GM21367 (cell line): ENCODE data around the gene CLDN15.
A peak's percentile ranks its signal among the peaks of the same experiment; 100 is the strongest.
"Not testable (repeated sequence)": the region's sequence is repeated elsewhere in the genome, so short reads cannot be mapped to it uniquely, and the experiment has no call there.

ENCODE experiments used
- ATAC-seq: cut with Tn5 transposase; IDR thresholded peaks from one replicate; pipeline ENCODE4 v1.9.1; 2021; ENCODE audit not compliant: unreplicated experiment

CLDN15 gene

DNA sequence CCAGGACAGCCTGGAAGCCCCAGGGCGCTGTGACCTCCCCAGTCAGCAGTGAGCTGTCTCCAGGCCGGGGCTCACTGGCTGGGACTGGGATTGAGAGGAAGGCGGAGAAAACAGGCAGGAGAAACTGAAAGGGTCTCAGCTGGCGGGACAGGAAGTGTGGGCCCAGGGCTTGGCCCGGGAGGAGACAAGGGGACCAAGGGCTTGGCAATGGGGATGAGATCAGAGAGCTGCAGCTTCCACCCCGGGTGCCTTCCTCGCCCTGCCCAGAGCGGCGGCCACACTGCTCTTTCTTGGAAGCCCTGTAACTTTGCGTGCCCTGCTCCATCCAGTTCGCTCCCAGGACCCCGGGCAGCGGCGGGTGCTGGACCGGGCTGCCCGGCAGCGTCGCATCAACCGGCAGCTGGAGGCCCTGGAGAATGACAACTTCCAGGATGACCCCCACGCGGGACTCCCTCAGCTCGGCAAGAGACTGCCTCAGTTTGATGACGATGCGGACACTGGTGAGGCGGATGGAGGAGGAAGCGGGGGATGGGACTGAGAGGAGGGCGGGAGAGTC is 15.2 kb downstream of the CLDN15 start:
- no peak for ATAC-seq

DNA sequence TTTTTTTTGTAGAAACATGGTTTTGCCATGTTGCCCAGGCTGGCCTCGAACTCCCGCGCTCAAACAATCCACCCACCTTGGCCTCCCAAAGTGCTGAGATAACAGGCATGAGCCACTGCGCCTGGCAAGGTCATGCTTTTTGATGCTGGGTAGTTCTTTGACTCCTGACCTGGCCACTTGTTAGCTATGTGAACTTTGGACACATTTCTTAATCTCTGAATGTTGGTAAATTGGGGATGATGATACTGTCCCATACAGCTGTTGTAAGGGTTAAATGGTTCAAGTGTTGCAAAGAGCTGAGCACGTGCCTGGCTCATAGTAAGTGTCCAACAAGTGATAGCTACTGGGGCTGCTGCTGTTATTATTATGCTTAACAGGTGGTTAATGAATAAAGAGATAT is 17.3 kb downstream of the CLDN15 start:
- no peak for ATAC-seq

DNA sequence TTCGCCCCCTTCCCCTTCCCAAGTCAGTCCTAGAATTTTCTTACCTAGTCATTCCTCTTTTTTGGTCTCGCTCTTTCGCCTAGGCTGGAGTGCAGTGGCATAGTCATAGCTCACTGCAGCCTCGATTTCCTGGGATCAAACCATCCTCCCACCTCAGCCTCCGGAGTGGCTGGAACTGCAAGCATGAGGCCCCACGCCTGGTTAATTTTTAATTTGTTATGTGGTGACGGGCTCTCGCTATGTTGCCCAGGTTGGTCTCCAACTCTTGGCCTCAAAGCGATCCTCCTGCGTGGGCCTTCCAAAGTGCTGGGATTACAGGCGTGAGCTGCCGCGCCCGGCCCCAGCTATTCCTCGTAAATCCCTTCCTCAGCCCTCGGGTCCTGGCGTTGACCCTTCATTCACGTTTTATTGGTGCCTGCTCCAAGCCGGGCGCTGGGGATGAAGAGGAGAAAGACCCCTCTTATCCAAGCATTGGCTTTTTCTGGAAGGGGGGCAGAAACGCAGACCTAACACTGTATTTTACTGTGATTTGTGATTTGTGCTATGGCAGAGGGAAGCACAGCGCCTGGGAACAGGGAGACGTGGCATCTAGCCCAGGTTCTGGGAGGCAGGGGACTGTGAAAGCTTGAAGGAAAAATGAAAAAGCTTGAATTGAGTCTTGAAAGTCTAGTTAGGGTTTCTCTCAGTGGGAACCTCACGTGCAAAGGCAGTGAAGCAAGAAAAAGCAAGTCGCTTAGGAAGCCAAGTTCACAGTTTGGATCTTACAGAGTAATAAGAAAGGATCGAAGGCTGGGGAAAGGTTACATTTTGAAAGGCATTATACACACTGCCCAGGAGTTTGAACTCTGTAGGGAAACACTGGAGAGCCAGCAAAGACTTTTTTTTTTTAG is 19.1 kb downstream of the CLDN15 start:
- ATAC-seq = no peak

DNA sequence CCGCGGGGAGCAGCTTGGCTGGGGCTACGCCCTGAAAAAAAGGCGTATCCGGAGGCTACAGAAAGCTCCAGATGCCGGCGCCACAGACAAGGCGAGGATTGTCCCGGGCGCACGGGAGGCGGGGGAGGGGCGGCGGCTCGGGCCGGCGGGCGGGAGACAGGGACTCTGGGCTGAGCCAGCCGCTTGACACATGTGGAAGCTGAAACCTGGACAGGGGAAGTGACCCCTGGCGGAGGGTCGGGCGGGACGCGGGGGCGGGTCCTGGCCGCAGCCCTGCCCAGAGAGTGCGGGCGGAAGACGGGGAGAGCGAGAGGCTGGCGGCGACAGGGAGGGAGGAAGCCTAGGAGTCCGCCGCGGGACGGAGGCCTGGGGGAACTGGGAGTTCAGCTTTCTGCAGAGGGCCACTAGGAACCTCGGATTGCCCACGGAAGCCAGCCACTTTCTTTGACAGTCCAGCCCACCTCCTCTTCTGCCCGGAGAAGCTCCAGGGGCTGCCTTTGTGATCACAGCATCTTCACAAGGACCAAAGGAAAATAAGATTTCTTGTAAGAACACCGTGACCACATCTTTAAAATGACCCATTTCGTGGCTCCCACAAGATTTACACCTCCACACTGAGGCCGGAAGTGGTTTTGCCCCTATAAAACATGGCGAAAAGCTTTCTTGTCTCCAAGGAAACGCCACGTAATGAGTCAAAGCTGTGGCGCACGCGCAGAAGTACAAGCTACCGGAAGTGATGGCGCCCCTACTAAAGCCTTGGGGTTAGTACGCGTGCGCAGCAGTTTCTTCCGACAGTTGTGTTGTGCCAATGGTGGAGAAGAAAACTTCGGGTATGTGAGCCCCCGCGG is 20.0 kb downstream of the CLDN15 start, which contains the start of the genes PLOD3 and ZNHIT1:
PLOD3 (minus strand) TSS at position 194 of the 848 bp plus-strand sequence. CDS start 307 bp downstream, outside the sequence.
ZNHIT1 (plus strand) TSS at position 778 of the 848 bp plus-strand sequence; CDS start at position 809, 31 bp downstream.
- peak; percentile 59 for ATAC-seq

DNA sequence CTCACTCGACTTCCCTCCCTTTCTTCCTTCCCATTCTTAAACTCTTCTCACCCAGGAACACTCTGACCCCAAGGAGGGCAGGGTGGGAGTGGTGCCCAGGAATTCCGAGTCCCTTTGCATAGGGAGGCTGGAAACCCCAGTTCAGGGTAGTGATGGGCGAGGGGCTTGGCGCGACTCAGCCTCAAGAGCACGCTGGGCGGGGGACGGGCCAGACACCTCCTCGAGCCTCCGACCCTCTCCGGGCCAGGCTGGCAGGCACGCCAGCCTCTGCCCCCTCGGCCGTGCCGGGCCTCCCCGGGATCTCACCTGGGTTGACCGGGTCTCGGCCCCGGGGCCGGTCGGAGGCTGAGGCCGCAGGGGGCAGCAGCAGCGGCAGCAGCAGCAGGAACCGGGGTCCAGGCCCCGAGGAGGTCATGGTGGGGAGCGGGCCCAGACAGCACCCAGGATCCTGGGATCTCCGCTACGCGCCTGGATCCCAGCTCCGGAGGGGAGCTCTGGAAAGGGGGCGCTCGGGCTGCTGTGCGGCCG is 20.7 kb downstream of the CLDN15 start:
- peak; percentile 17 for ATAC-seq

GRCh38 chr7:101216001-101216859 is 21.4 kb downstream of the CLDN15 start:
- ATAC-seq = no peak

GRCh38 chr7:101212014-101212413 is 25.6 kb downstream of the CLDN15 start:
- ATAC-seq = no peak

DNA sequence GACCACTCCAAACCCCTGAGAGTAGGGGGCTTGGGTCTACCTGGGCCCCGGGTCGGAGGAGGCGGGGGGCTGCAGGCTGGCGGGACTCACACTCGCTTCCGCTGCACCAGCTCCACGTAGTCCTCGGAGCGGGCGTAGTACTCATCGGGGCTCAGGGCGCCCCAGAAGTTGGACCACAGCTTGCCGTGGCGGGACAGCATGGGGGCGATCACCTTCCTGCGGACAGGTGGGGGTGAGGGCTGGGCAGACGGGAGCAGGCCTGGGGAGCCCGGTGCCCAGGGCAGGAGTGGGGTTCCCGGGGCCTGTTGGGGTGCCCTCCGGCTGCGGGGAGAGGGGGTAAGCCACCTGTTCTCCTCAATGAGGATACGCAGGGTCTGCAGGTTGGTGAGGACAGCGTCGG is 26.1 kb downstream of the CLDN15 start:
- ATAC-seq = no peak

GRCh38 chr7:101210143-101210542 is 27.5 kb downstream of the CLDN15 start:
- no peak for ATAC-seq

DNA sequence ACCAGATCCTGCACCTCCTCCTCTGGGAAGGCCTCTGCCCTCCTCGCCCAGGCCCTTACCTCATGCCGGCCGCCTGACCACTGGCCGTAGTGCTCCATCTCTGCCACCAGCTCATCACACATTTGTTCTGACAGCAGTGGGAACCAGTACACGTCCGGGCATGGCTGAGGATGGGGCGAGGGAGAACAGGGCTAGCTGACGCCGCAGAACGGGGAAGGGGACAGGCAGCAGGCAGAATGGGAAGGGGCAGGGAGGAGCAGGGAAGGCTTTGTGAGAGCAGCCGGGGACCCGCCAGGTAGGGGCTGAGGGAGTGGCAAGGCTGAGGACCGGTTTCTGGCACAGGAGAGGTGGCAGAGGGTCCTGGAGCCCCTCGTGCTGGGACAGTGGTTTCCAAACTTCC is 28.8 kb downstream of the CLDN15 start:
- ATAC-seq = no peak

DNA sequence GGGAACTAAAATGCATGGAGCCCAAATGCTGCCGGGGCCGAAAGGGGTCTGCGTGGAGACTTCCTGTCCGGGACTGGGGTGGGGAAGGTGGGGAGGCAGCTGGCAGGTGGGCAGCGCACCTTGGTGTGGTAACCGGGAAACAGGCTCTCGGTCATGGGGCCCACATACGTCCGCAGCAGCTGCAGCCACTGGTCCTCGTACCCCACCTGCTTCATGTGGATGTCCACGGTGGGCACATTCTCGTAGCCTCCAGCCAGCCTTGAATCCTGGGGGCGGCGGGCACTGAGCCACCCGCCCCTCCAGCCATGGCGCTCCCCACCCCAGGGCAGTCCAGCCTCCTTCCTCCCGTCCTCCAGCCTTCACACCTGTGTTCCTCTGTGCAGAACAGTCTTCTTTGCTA is 30.1 kb downstream of the CLDN15 start:
- no peak for ATAC-seq

- ATAC-seq = no peak
These were observed 30.9 kb downstream of the CLDN15 start for GRCh38 chr7:101206665-101207042.

DNA sequence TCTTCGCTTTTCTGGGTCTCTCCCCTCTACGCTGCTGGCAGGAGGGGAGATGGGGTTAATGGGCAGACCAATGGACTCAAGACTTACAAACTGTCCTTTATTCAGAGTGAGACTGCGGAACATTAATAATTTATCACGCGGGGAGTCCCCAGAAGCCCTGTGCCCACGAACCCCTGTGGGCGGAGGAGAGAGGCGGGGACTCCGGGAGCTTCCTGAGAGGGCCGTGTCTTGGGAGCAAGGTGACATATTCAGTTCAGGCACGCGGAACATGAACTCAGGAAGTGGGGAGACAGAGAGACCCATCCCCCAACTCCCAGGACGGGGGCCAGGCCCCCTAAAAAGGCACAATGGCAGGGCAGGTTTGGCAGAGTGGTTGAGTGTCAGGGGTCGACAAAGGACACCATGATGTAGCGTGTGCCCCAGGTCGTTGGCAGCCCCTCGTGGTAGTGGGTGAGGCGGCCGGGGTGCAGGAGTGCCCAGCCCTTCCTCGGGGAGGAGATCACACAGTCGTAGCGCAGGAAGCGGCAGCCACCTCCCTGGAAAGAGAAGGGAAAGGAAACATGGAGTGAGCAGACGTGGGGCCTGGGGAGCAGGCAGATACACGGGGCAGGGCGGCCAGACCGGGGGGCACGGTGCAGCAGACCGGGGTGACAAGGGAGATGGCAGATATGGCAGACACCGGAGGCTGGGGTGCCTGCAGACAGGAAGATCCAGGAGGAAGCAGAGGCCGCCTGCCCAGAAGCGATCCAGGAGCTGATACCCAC is 31.5 kb downstream of the CLDN15 start:
- no peak for ATAC-seq

DNA sequence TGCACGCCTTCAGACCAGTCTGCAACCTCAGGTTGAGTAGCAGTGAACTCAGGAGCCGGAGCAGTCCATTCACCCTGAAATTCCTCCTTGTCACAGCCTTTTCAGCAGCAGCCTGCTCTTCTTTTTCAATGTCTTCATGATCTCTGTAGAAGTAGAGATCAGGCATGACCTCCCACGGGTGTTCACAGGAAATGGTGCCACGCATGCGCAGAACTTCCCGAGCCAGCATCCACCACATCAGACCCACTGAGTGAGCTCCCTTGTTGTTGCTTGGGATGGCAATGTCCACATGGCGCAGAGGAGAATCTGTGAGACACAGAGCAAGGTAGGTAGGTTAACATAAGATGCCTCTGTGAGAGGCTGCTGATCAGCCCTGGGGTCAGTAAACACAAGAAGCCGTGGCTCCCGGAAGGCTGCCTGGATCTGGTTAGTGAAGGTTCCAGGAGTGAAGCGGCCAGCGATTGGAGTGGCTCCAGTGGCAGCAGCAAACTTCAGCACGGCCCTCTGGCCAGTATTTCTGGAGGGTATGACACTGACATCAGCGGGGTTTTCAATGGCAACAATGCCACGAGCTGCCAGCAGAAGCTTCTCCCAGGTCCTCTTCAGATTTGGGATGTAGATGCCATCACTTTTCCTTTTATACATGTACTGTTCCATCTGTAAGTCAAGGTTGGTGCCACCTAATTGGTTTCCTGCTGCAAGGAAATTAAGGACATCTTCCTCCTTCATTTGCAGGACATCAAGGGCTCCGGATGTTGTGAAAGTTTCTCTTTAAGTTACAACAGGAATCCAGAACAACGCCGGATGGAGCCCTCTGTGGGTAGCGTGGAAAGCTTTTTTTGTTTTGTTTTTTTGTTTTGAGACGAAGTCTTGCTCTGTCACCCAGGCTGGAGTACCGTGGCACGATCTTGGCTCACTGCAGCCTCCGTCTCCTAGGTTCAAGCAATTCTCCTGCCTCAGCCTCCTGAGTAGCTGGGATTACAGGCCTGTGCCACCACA is 33.6 kb downstream of the CLDN15 start:
- not testable (repeated sequence) for ATAC-seq

DNA sequence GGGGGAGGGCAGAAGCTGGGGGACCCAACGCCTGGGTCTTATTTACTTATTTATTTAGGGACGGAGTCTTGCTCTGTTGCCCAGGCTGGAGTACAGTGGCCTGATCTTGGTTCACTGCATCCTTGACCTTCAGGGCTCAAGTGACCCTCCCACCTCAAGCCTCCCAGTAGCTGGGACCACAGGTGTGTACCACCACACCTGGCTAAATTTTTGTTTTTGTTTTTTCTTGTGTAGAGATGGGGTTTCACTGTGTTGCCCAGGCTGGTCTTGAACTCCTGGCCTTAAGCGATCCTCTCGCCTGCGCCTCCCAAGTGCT is 35.0 kb downstream of the CLDN15 start:
- ATAC-seq = no peak

GRCh38 chr7:101201695-101202602 is 35.7 kb downstream of the CLDN15 start:
- no peak for ATAC-seq

GRCh38 chr7:101200862-101201599 is 36.6 kb downstream of the CLDN15 start, which contains the start of gene MOGAT3:
TSS of gene MOGAT3 (minus strand) at chr7:101201036. CDS start at chr7:101200854, 182 bp downstream.
- ATAC-seq = no peak
